ENCODE data around the gene NCOA1.
"Not testable (repeated sequence)": the region's sequence is repeated elsewhere in the genome, so short reads cannot be mapped to it uniquely, and the experiment has no call there.

The NCOA1 gene

GRCh38 chr2:24477229-24477628 is 13.8 kb upstream of the NCOA1 start:
- DNase-seq: no peak

- DNase-seq: no peak
These were observed 12.8 kb upstream of the NCOA1 start for GRCh38 chr2:24478243-24478642.

GRCh38 chr2:24480245-24480644 is 10.8 kb upstream of the NCOA1 start:
- DNase-seq: no peak

- DNase-seq: no peak
These were observed 8.6 kb upstream of the NCOA1 start for GRCh38 chr2:24482251-24482971.

- no peak for DNase-seq
These were observed 8.1 kb upstream of the NCOA1 start for GRCh38 chr2:24482972-24483300.

- not testable (repeated sequence) for DNase-seq
These were observed 6.4 kb upstream of the NCOA1 start for GRCh38 chr2:24484677-24485076.

- DNase-seq: no peak
These were observed 5.9 kb upstream of the NCOA1 start for GRCh38 chr2:24485197-24485596.

GRCh38 chr2:24486636-24487205 is 4.3 kb upstream of the NCOA1 start:
- DNase-seq: no peak

- peak; percentile 18 to 24 for DNase-seq
These were observed 1.4 kb upstream of the NCOA1 start for GRCh38 chr2:24489465-24490180.

- DNase-seq: peak in 1 of 2 experiments; percentile 16
These were observed 819 bp upstream of the NCOA1 start for GRCh38 chr2:24490181-24490689.

GRCh38 chr2:24491542-24492420 is 727 bp downstream of the NCOA1 start:
- peak in 1 of 2 experiments; percentile 48 for DNase-seq

- no peak for DNase-seq
These were observed 1.6 kb downstream of the NCOA1 start for GRCh38 chr2:24492421-24493279.

- no peak for DNase-seq
These were observed 2.7 kb downstream of the NCOA1 start for GRCh38 chr2:24493713-24494112.

- no peak for DNase-seq
These were observed 3.4 kb downstream of the NCOA1 start for GRCh38 chr2:24494410-24494809.

- no peak for DNase-seq
These were observed 4.4 kb downstream of the NCOA1 start for GRCh38 chr2:24495451-24495850.

- DNase-seq: no peak
These were observed 5.9 kb downstream of the NCOA1 start for GRCh38 chr2:24496959-24497358.

- no peak for DNase-seq
These were observed 6.6 kb downstream of the NCOA1 start for GRCh38 chr2:24497685-24498084.

- no peak for DNase-seq
These were observed 7.1 kb downstream of the NCOA1 start for GRCh38 chr2:24498121-24498520.

- no peak for DNase-seq
These were observed 10.8 kb downstream of the NCOA1 start for GRCh38 chr2:24501813-24502212.

GRCh38 chr2:24505534-24506275 is 14.7 kb downstream of the NCOA1 start:
- no peak for DNase-seq

- no peak for DNase-seq
These were observed 16.5 kb downstream of the NCOA1 start for GRCh38 chr2:24507549-24507948.

All from SHP77 (cell line).